Smooth muscle cell of the coronary artery (primary cell): Measurements from ENCODE around the gene FBXO8. TPM values are rescaled to one million over a fixed set of nuclear protein-coding genes. Genes with fewer than 3 reads are reported as not detected.

Experiments
- total RNA-seq: library from RNA; depleted of rRNA; stranded (reverse); fragments of >200 nt; gene quantifications from 2 replicates; pipeline ENCODE4 v1.2.3, GENCODE V29; 2014; ENCODE audit warnings: low replicate concordance

FBXO8 gene, protein sequence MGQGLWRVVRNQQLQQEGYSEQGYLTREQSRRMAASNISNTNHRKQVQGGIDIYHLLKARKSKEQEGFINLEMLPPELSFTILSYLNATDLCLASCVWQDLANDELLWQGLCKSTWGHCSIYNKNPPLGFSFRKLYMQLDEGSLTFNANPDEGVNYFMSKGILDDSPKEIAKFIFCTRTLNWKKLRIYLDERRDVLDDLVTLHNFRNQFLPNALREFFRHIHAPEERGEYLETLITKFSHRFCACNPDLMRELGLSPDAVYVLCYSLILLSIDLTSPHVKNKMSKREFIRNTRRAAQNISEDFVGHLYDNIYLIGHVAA
- 23.9 and 47.9 TPM in 2 replicates for total RNA-seq

DNA sequence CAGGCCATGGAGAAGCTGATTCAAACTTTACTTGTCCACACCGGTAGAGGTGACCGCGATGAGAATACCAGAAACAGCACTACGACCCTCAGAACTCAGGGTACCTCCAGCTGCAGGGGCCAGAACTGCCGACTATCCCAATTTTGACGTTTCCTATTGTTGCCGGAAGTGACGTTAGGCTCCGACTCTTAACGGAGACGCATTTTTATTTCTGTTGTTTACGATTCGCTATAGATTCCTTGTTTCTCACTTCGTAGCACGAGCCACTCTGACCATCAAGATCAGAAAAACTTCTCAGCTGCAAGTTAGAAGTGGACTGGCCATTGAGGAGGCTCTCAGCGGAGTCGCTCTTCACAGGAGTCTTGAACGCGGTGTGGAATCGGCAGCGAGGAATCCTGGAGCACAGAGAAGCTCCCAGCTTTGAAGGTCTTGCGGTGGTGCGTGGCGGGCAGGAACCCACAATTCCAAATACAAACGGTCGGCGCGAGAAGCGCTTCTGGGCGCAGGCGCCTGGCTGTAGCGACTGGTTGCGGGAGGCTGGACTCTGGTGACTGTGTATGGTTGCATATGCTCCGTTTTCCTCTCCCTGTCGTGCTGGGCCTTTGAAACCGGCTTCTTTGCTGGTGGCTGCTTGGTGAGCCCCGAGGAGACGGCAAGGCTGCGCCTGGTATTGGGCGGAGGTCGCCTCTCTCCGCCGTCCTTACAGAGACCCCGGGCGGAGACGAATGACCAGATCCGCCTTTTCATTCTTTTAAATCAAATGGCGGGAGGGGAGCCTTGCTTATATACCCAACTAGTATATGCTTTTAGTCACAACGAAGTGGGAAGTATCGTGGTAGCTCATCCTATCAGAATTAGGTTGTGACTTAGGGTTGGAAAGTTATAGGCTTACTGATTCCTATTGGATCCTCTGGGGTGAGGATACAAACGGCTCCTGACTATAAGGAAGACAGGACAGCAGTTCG lies at the start of gene FBXO8, which contains the start of gene CEP44:
Gene FBXO8 (minus strand): TSS at position 161 of the 965 bp plus-strand sequence. CDS start 20,575 bp downstream, outside the sequence.
Gene CEP44 (plus strand): TSS at position 405 of the 965 bp plus-strand sequence. CDS start 15,211 bp downstream, outside the sequence.

Other genes with a start within 250 kb of the FBXO8 start
- gene CEP44, start 244 bp upstream of the FBXO8 start, total RNA-seq = 6.1 and 13.5 TPM in 2 replicates
- 0.60 TPM in 1 of 2 replicates, not detected in the other for gene HPGD, start 238.8 kb upstream of the FBXO8 start, total RNA-seq